ENCODE results near the gene PLCL1. TPM values are rescaled to one million over a fixed set of nuclear protein-coding genes. Genes with fewer than 3 reads are reported as not detected.

PLCL1 gene
- total and polyA plus RNA-seq, 2 donors (not counting 3 experiments of a cell fraction or from before 2014, with no cell fraction given), result 0.79 to 3.4 TPM

DNA sequence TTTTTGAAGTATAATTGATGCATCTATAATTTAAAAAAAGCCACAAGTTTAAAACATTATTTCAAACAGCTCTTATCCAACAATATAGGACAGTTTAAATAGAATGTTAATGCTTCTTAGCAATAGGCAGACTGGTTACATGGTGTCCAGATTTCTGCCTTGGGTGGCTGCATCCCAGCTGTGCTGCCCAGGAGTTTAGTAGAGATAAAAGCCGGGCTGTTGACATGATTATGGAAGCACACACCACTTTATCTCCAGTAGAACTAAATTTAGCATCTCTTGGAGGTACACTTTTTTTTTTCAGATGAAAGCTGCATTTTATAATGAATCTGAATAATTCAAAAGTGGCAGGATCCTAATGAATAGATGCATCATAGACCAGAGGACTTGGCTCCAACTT, 309.7 kb downstream of the PLCL1 start:
- DNase-seq (ENCODE audit: low read depth, low spot score) (no peak), FAIRE-seq (no peak)
- TF ChIP-seq POLR2A (IDR thresholded peaks at IDR 0.05; ENCODE audit: low read depth, low read length), result no peak
- no peak for TF ChIP-seq JUN (IDR thresholded peaks at IDR 0.05; ENCODE audit: borderline replicate concordance, insufficient read depth, insufficient read length, low read depth)
- TF ChIP-seq MYC (IDR thresholded peaks at IDR 0.05; ENCODE audit: low read depth, low read length), result no peak
- TF ChIP-seq, protein P1, sequence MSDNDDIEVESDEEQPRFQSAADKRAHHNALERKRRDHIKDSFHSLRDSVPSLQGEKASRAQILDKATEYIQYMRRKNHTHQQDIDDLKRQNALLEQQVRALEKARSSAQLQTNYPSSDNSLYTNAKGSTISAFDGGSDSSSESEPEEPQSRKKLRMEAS (IDR thresholded peaks at IDR 0.05; ENCODE audit: insufficient read depth, insufficient read length), result no peak
- TF ChIP-seq EZH2 (IDR thresholded peaks at IDR 0.05; ENCODE audit: borderline replicate concordance, low read depth, low read length, severe bottlenecking), result no peak
- no peak for TF ChIP-seq FOS (IDR thresholded peaks at IDR 0.05; ENCODE audit: borderline replicate concordance, insufficient read depth, low read length)
- TF ChIP-seq POLR2AphosphoS5 (IDR thresholded peaks at IDR 0.05; ENCODE audit: insufficient read depth, low read depth, low read length), result no peak
- TF ChIP-seq, protein P2, sequence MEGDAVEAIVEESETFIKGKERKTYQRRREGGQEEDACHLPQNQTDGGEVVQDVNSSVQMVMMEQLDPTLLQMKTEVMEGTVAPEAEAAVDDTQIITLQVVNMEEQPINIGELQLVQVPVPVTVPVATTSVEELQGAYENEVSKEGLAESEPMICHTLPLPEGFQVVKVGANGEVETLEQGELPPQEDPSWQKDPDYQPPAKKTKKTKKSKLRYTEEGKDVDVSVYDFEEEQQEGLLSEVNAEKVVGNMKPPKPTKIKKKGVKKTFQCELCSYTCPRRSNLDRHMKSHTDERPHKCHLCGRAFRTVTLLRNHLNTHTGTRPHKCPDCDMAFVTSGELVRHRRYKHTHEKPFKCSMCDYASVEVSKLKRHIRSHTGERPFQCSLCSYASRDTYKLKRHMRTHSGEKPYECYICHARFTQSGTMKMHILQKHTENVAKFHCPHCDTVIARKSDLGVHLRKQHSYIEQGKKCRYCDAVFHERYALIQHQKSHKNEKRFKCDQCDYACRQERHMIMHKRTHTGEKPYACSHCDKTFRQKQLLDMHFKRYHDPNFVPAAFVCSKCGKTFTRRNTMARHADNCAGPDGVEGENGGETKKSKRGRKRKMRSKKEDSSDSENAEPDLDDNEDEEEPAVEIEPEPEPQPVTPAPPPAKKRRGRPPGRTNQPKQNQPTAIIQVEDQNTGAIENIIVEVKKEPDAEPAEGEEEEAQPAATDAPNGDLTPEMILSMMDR (IDR thresholded peaks at IDR 0.05; ENCODE audit: extremely low read depth in 1 of 2, insufficient read depth in 1 of 2, low read depth in 1 of 2, low read length in 2 of 2), result no peak
- TF ChIP-seq GATA2 (IDR thresholded peaks at IDR 0.05; ENCODE audit: insufficient read depth, insufficient read length, low read depth, low read length), result no peak
- Histone ChIP-seq H3K4me1 (ENCODE audit: control insufficient read depth, extremely low read depth, insufficient read depth, low read length) (peaks cover 11% of the 10 kb centered on the region), H3K27me3 (ENCODE audit: control insufficient read depth in 2 of 2, insufficient read depth in 2 of 2, low read length in 2 of 2) (no peaks in the 10 kb centered on the region), H2AFZ (ENCODE audit: low read depth, low read length) (no peak overlapping the region), H3K79me2 (ENCODE audit: control insufficient read depth, insufficient read depth, low read length) (no peaks in the 10 kb centered on the region), H3K9ac (replicated peaks; ENCODE audit: extremely low read depth, insufficient read depth, low read length) (no peak overlapping the region), H3K27ac (ENCODE audit: insufficient read depth, low read depth, low read length) (no peak overlapping the region), H4K20me1 (replicated peaks; ENCODE audit: control insufficient read depth, extremely low read depth, insufficient read depth, low read length) (no peaks in the 10 kb centered on the region), H3K4me2 (ENCODE audit: insufficient read depth, low read length) (no peak overlapping the region), H3K9me1 (replicated peaks; ENCODE audit: control insufficient read depth, extremely low read depth, insufficient read depth, low read length) (no peaks in the 10 kb centered on the region), H3K9me3 (replicated peaks; ENCODE audit: control insufficient read depth, insufficient read depth, low read length) (no peaks in the 10 kb centered on the region), H3K4me3 (replicated peaks in 1 of 3; ENCODE audit: insufficient read depth in 1 of 3, low read depth in 1 of 3, low read length in 3 of 3) (no peak overlapping the region), H3K36me3 (ENCODE audit: control insufficient read depth in 2 of 2, extremely low read depth in 1 of 2, insufficient read depth in 2 of 2, low read length in 2 of 2) (no peaks in the 10 kb centered on the region)
- intact Hi-C loops (cut with micrococcal nuclease), result no loop called here
- no TSS peak for BruUV-seq (replicated peaks)
- POLR2A ChIA-PET, result no interaction called here
- CTCF ChIA-PET, result interaction anchor here (1.0 to 1.3 kb wide), 2 partner anchors 13 to 183 kb away, joined by 3 to 7 read pairs; no protein-coding TSS in a partner anchor
- dilution Hi-C loops (cut with MboI; ENCODE audit: extremely low pct_ligation_motif_present, low sequenced_read_pairs), result no loop called here
